ENCODE measurements around the gene CTXND2. TPM values are rescaled to one million over a fixed set of nuclear protein-coding genes. Genes with fewer than 3 reads are reported as not detected.

The CTXND2 gene
- total RNA-seq, 4 donors from 2014 or later, result not detected

GRCh38 chr1:150869683-150870082 lies 17.3 kb upstream of the CTXND2 start:
- TF ChIP-seq CTCF (IDR thresholded peaks at IDR 0.05), result no peak
- no peak for TF ChIP-seq POLR2A (IDR thresholded peaks at IDR 0.05)
- intact Hi-C loops (cut with DNase I), result no loop called here

GRCh38 chr1:150872572-150872971 lies 14.4 kb upstream of the CTXND2 start:
- no peaks in the 10 kb centered on the region for H3K36me3 ChIP-seq
- no peak for TF ChIP-seq POLR2A (IDR thresholded peaks at IDR 0.05)
- TF ChIP-seq CTCF (IDR thresholded peaks at IDR 0.05), result no peak
- 88 to 100% methylated on average over 2 of the region's 2 CpGs for WGBS, 2 donors

More at GRCh38 chr1:150869683-150870082, 17.3 kb upstream of the CTXND2 start:
- Histone ChIP-seq H3K9me3 (no peaks in the 10 kb centered on the region), H3K36me3 (no peaks in the 10 kb centered on the region), H3K4me3 (replicated peaks in 1 of 3) (no peak overlapping the region), H3K27me3 (no peaks in the 10 kb centered on the region), H3K4me1 (peaks cover 6 to 7% of the 10 kb centered on the region in 2 donors), H3K27ac (no peak overlapping the region)
- no peak for DNase-seq

GRCh38 chr1:150873521-150873920 lies 13.4 kb upstream of the CTXND2 start:
- H3K27ac ChIP-seq, result no peak overlapping the region
- H3K27me3 ChIP-seq, result no peaks in the 10 kb centered on the region
- DNase-seq, result no peak
- peaks cover 10 to 11% of the 10 kb centered on the region in 2 donors for H3K4me1 ChIP-seq
- TF ChIP-seq CTCF (IDR thresholded peaks at IDR 0.05), result no peak
- TF ChIP-seq POLR2A (IDR thresholded peaks at IDR 0.05), result no peak
- no peaks in the 10 kb centered on the region for H3K36me3 ChIP-seq
- whole genome bisulfite sequencing, 2 donors, result 84 to 96% methylated on average over 2 of the region's 2 CpGs
- H3K4me3 ChIP-seq (replicated peaks in 1 of 3), result no peak overlapping the region
- intact Hi-C loops (cut with DNase I), result no loop called here
- H3K9me3 ChIP-seq, result no peaks in the 10 kb centered on the region

More at GRCh38 chr1:150872572-150872971, 14.4 kb upstream of the CTXND2 start:
- intact Hi-C loops (cut with DNase I), result no loop called here
- no peak for DNase-seq
- Histone ChIP-seq H3K27ac (no peak overlapping the region), H3K9me3 (no peaks in the 10 kb centered on the region), H3K27me3 (no peaks in the 10 kb centered on the region), H3K4me1 (peaks cover 10 to 11% of the 10 kb centered on the region in 2 donors), H3K4me3 (replicated peaks in 1 of 3) (no peak overlapping the region)

GRCh38 chr1:150874455-150875196 lies 12.3 kb upstream of the CTXND2 start:
- no peaks in the 10 kb centered on the region for H3K9me3 ChIP-seq
- peaks cover 10 to 11% of the 10 kb centered on the region in 2 donors for H3K4me1 ChIP-seq
- H3K36me3 ChIP-seq, result no peaks in the 10 kb centered on the region
- no peak overlapping the region for H3K4me3 ChIP-seq (replicated peaks in 1 of 3)
- no peaks in the 10 kb centered on the region for H3K27me3 ChIP-seq
- DNase-seq, result no peak
- 55 to 61% methylated on average over 7 of the region's 7 CpGs for whole genome bisulfite sequencing, 2 donors
- intact Hi-C loops (cut with DNase I), result no loop called here
- TF ChIP-seq POLR2A (IDR thresholded peaks at IDR 0.05), result no peak
- no peak for TF ChIP-seq CTCF (IDR thresholded peaks at IDR 0.05)
- H3K27ac ChIP-seq, result peak overlapping the region in 2 of 3 donors; percentile 92 to 98
